B cell (primary cell): ENCODE measurements around the gene HOXC9. TPM values are rescaled to one million over a fixed set of nuclear protein-coding genes. Genes with fewer than 3 reads are reported as not detected.

ENCODE experiments used
- ATAC-seq: fragments of 200-7000 bp; cut with Tn5 transposase; one replicate; pipeline ENCODE4 v1.10.0; 2021; ENCODE audit warnings: low read depth, mild to moderate bottlenecking, moderate number of reproducible peaks, moderate library complexity
- CTCF ChIA-PET: fragments of 350-600 bp; sonication (Branson Sonifier 250); formaldehyde crosslinking; loops from one replicate; lab custom pipeline; 2021; ENCODE audit warnings: antibody characterized with exemption, inconsistent platforms; lab: Charles Lee
- POLR2A ChIA-PET: fragments of 350-600 bp; sonication (Branson Sonifier 250); formaldehyde crosslinking; loops from one replicate; lab custom pipeline; 2021; ENCODE audit warnings: antibody characterized with exemption; lab: Charles Lee
- DNase-seq: peaks from one replicate; pipeline ENCODE4 v3.0.0; 2013
- H2AFZ ChIP-seq: 2 replicates; pipeline ENCODE4 v1.6.1; 2012; ENCODE audit warnings: mild to moderate bottlenecking, low read depth, low read length; ENCODE audit not compliant: insufficient read depth, poor library complexity, severe bottlenecking
- H3K27ac ChIP-seq, 2 donors: 1 replicate in 1 of 2; 2 replicates in 1 of 2; pipeline ENCODE4 v1.5.1; 2012 to 2013; ENCODE audit warnings: low read length in 2 of 2, mild to moderate bottlenecking in 2 of 2, moderate library complexity in 1 of 2
- H3K27me3 ChIP-seq, 4 experiments: fragments of 200-600 bp in 1 of 4; sonication (generic) in 1 of 4; replicated peaks in 1 of 4; 1 replicate in 2 of 4; 2 replicates in 2 of 4; pipeline versions ENCODE4 v1.6.1 to v1.7.0; 2013 to 2016; ENCODE audit warnings: low read length in 3 of 4, mild to moderate bottlenecking in 2 of 4, mixed read lengths in 1 of 4, moderate library complexity in 1 of 4; ENCODE audit not compliant: insufficient read depth in 4 of 4, control insufficient read depth in 3 of 4; ENCODE audit errors: control extremely low read depth in 1 of 4
- H3K36me3 ChIP-seq, 2 experiments: replicated peaks in 1 of 2; 1 replicate in 1 of 2; 2 replicates in 1 of 2; pipeline versions ENCODE4 v1.6.1 to v1.7.1; 2013; ENCODE audit warnings: low read length in 1 of 2; ENCODE audit not compliant: insufficient read depth in 2 of 2, control insufficient read depth in 1 of 2; ENCODE audit errors: control extremely low read depth in 1 of 2, extremely low read depth in 1 of 2
- H3K4me1 ChIP-seq, 2 donors: fragments of 200-600 bp in 1 of 2; sonication (generic) in 1 of 2; 1 replicate in 1 of 2; 2 replicates in 1 of 2; pipeline versions ENCODE4 v1.5.1 to v1.6.1; 2013 to 2017; ENCODE audit warnings: low read length in 2 of 2; ENCODE audit not compliant: control insufficient read depth in 2 of 2, insufficient read depth in 2 of 2
- H3K4me2 ChIP-seq: replicated peaks from 2 replicates; pipeline ENCODE3; 2012; ENCODE audit warnings: mild to moderate bottlenecking, low read depth, low read length; ENCODE audit not compliant: poor library complexity, severe bottlenecking
- H3K4me3 ChIP-seq, 5 experiments: fragments of 200-600 bp in 1 of 5; sonication (generic) in 1 of 5; 1 replicate in 3 of 5; 2 replicates in 2 of 5; pipeline versions ENCODE4 v1.5.1 to v1.7.0; 2011 to 2016; ENCODE audit warnings: low read length in 4 of 5, mild to moderate bottlenecking in 4 of 5, low read depth in 2 of 5, control low read depth in 1 of 5, moderate library complexity in 1 of 5; ENCODE audit not compliant: insufficient read depth in 1 of 5; ENCODE audit errors: control extremely low read depth in 1 of 5, extremely low read depth in 1 of 5
- H3K79me2 ChIP-seq: fragments of 200-600 bp; sonication (generic); one replicate; pipeline ENCODE4 v1.6.0; 2016; ENCODE audit warnings: low read length; ENCODE audit not compliant: control insufficient read depth, insufficient read depth
- H3K9ac ChIP-seq: fragments of 200-600 bp; sonication (generic); 2 replicates; pipeline ENCODE4 v1.6.1; 2017; ENCODE audit warnings: mild to moderate bottlenecking, low read length, moderate library complexity
- H3K9me3 ChIP-seq, 3 donors: one replicate each; pipeline versions ENCODE4 v1.6.1 to v1.7.1; 2013; ENCODE audit warnings: low read length in 2 of 3; ENCODE audit not compliant: control insufficient read depth in 2 of 3, insufficient read depth in 1 of 3; ENCODE audit errors: control extremely low read depth in 1 of 3
- H4K20me1 ChIP-seq: 2 replicates; pipeline ENCODE4 v1.6.0; 2012; ENCODE audit warnings: mild to moderate bottlenecking, low read length; ENCODE audit not compliant: insufficient read depth, control insufficient read depth, poor library complexity, severe bottlenecking
- H3K27ac Mint-ChIP-seq: one replicate; pipeline ENCODE4 v1.8.0; 2021; ENCODE audit warnings: mixed read lengths
- H3K27me3 Mint-ChIP-seq: one replicate; pipeline ENCODE4 v1.8.0; 2021; ENCODE audit warnings: mixed read lengths
- H3K4me1 Mint-ChIP-seq: one replicate; pipeline ENCODE4 v1.8.0; 2021; ENCODE audit warnings: mixed read lengths
- H3K4me3 Mint-ChIP-seq: one replicate; pipeline ENCODE4 v1.8.0; 2021; ENCODE audit warnings: mixed read lengths
- H3K9me3 Mint-ChIP-seq: one replicate; pipeline ENCODE4 v1.8.0; 2022; ENCODE audit warnings: mixed read lengths; ENCODE audit not compliant: insufficient read depth
- EZH2 ChIP-seq: IDR thresholded peaks from 2 replicates; pipeline ENCODE4 v1.6.1; 2012; ENCODE audit warnings: borderline replicate concordance, low read depth, mild to moderate bottlenecking, moderate library complexity, low read length; ENCODE audit not compliant: insufficient read depth, poor library complexity, severe bottlenecking
- whole genome bisulfite sequencing: methylation state at CpG from one replicate; pipeline ENCODE4 v1.1.5; 2013; ENCODE audit warnings: missing lambda C conversion rate; ENCODE audit not compliant: insufficient coverage; 5-methylcytosine and 5-hydroxymethylcytosine counted together
- intact Hi-C: fragments of 100-400 bp; cut with micrococcal nuclease; formaldehyde crosslinking; loops from one replicate; pipeline ENCODE4 v1.10.0; 2022
- polyA plus RNA-seq: library from polyadenylated mRNA; depleted of rRNA; stranded (reverse); fragments of >200 nt; gene quantifications from 2 replicates; pipeline ENCODE4 v1.2.3, GENCODE V29; 2012
- total RNA-seq, 2 donors: library from RNA; stranded (reverse); fragments of 120-200 nt in 1 of 2; gene quantifications; 1 replicate in 1 of 2; 2 replicates in 1 of 2; pipeline versions ENCODE4 v1.2.3 to v1.2.4, GENCODE V29; 2013 to 2022
- TF ChIP-seq, protein P1 (sequence below): fragments of 200-600 bp; IDR thresholded peaks from one replicate; pipeline ENCODE4 v1.8.0; 2022; ENCODE audit warnings: antibody characterized with exemption, mild to moderate bottlenecking

Gene HOXC9
- total and polyA plus RNA-seq, 2 donors (not counting 1 experiment from before 2014, with no cell fraction given) = not detected

DNA sequence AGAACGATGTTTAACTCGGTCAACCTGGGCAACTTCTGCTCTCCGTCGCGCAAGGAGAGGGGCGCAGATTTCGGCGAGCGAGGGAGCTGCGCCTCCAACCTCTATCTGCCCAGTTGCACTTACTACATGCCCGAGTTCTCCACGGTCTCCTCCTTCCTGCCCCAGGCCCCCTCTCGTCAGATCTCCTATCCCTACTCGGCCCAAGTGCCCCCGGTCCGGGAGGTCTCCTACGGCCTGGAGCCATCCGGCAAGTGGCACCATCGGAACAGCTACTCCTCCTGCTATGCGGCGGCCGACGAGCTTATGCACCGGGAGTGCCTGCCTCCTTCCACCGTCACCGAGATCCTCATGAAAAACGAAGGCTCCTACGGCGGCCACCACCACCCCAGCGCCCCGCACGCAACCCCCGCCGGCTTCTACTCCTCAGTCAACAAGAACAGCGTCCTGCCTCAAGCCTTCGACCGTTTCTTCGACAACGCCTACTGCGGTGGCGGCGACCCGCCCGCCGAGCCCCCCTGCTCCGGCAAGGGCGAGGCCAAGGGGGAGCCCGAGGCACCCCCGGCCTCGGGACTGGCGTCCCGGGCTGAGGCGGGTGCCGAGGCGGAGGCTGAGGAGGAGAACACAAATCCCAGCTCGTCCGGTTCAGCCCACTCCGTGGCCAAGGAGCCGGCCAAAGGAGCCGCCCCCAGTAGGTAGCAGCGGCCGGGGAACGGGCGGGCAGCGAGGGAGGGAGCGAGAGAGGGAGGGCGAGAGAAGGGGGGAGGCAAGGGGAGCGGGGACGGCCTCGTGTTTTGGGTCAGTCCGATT lies 26.5 kb upstream of the HOXC9 start:
- peak; percentile 92 for TF ChIP-seq EZH2
- TF ChIP-seq, protein P1, sequence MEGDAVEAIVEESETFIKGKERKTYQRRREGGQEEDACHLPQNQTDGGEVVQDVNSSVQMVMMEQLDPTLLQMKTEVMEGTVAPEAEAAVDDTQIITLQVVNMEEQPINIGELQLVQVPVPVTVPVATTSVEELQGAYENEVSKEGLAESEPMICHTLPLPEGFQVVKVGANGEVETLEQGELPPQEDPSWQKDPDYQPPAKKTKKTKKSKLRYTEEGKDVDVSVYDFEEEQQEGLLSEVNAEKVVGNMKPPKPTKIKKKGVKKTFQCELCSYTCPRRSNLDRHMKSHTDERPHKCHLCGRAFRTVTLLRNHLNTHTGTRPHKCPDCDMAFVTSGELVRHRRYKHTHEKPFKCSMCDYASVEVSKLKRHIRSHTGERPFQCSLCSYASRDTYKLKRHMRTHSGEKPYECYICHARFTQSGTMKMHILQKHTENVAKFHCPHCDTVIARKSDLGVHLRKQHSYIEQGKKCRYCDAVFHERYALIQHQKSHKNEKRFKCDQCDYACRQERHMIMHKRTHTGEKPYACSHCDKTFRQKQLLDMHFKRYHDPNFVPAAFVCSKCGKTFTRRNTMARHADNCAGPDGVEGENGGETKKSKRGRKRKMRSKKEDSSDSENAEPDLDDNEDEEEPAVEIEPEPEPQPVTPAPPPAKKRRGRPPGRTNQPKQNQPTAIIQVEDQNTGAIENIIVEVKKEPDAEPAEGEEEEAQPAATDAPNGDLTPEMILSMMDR = no peak
- H3K4me1 ChIP-seq = peaks cover 25 to 45% of the 10 kb centered on the region in 2 donors
- H3K4me3 ChIP-seq = no peak overlapping the region
- peaks cover 0 to 74% (median 13%) of the 10 kb centered on the region in 3 donors for H3K9me3 ChIP-seq
- Mint-ChIP-seq H3K4me1 (peaks cover 21% of the 10 kb centered on the region), H3K27ac (peak overlapping the region; percentile 76), H3K27me3 (peaks cover 86% of the 10 kb centered on the region), H3K9me3 (peaks cover 2% of the 10 kb centered on the region), H3K4me3 (peak overlapping the region; percentile 67)
- no peaks in the 10 kb centered on the region for H3K36me3 ChIP-seq
- peaks cover 0 to 98% (median 85%) of the 10 kb centered on the region in 4 experiments for H3K27me3 ChIP-seq
- peak overlapping the region; percentile 79 for H3K4me2 ChIP-seq
- H3K27ac ChIP-seq = no peak overlapping the region
- peak overlapping the region; percentile 51 for H3K9ac ChIP-seq
- no peaks in the 10 kb centered on the region for H3K79me2 ChIP-seq
- ATAC-seq (no peak), DNase-seq (peak; percentile 58)
- POLR2A ChIA-PET = no interaction called here
- CTCF ChIA-PET = interaction anchor here (1.0 kb wide), 1 partner anchor 228 kb away, joined by 3 read pairs; no protein-coding TSS in a partner anchor
- intact Hi-C loops = loop anchor here (2.0 kb wide), 1 partner anchor 21 kb away; no protein-coding TSS in a partner anchor
- WGBS = 12% methylated on average over 56 of the region's 71 CpGs
- H4K20me1 ChIP-seq = no peaks in the 10 kb centered on the region
- no peak overlapping the region for H2AFZ ChIP-seq
